ENCODE results near the gene TPCN2. TPM values are rescaled to one million over a fixed set of nuclear protein-coding genes. Genes with fewer than 3 reads are reported as not detected.

TPCN2 gene
- total and polyA plus RNA-seq, 2 of the 8 experiments (the other 6 are each of a cell fraction or from before 2014, with no cell fraction given) = 9.7 to 18.6 TPM

GRCh38 chr11:69111624-69112542 is 63.2 kb downstream of the TPCN2 start:
- H4K20me1 ChIP-seq (replicated peaks in 1 of 2; ENCODE audit: control insufficient read depth in 1 of 2, insufficient read depth in 2 of 2, low read length in 2 of 2) = peaks cover 0 to 6% of the 10 kb centered on the region in 2 experiments
- H3K9me3 ChIP-seq (ENCODE audit: insufficient read depth in 2 of 2, low read depth in 1 of 2, low read length in 1 of 2) = peaks cover 3 to 5% of the 10 kb centered on the region in 2 experiments; a peak in 1 of 4 replicates
- no peak overlapping the region for H2AK5ac ChIP-seq (ENCODE audit: low read depth, low read length)
- no peak overlapping the region for H3K27ac ChIP-seq (ENCODE audit: low read depth, low read length)
- H2BK12ac ChIP-seq (ENCODE audit: low read depth, low read length) = no peak overlapping the region
- ChIA-PET POLR2A (ENCODE audit: partially characterized antibody) (interaction anchor here (1.0 kb wide), 1 partner anchor 9 kb away, joined by 4 read pairs; no protein-coding TSS in a partner anchor), CTCF (ENCODE audit: partially characterized antibody) (interaction anchor here (0.7 to 4.4 kb wide), 5 partner anchors 10 to 934 kb away, joined by 3 to 27 read pairs (median 4); no protein-coding TSS in a partner anchor)
- no peak for FAIRE-seq
- H4K5ac ChIP-seq (ENCODE audit: insufficient read length, low read depth, low read length) = no peak overlapping the region
- no peak overlapping the region for H2BK20ac ChIP-seq (ENCODE audit: low read length)
- no peak overlapping the region for H2BK15ac ChIP-seq (ENCODE audit: low read length)
- no peaks in the 10 kb centered on the region for H3K4me1 ChIP-seq (replicated peaks in 1 of 4; ENCODE audit: control insufficient read depth in 3 of 4, insufficient read depth in 4 of 4, low read length in 3 of 4)
- no peaks in the 10 kb centered on the region for H3K79me2 ChIP-seq (ENCODE audit: control insufficient read depth in 1 of 2, insufficient read depth in 2 of 2, low read length in 2 of 2)
- no peaks in the 10 kb centered on the region for H3K79me1 ChIP-seq (ENCODE audit: low read depth, low read length)
- H3K4me2 ChIP-seq (ENCODE audit: insufficient read depth in 1 of 2, low read depth in 2 of 2, low read length in 2 of 2) = no peak overlapping the region
- no peak for DNase-seq (ENCODE audit: low read depth in 1 of 2, low spot score in 2 of 2)
- no peak overlapping the region for H2AFZ ChIP-seq (ENCODE audit: low read length)
- H3K27me3 ChIP-seq (replicated peaks in 1 of 4; ENCODE audit: control insufficient read depth in 3 of 4, extremely low read depth in 1 of 4, insufficient read depth in 3 of 4, low read length in 3 of 4) = no peaks in the 10 kb centered on the region; a peak in 1 of 7 replicates
- no peak overlapping the region for H3K4ac ChIP-seq (replicated peaks; ENCODE audit: insufficient read length, low read depth, low read length)
- no peak overlapping the region for H3K4me3 ChIP-seq (ENCODE audit: extremely low read depth in 1 of 4, insufficient read depth in 2 of 4, low read depth in 3 of 4, low read length in 4 of 4)
- H3K18ac ChIP-seq (ENCODE audit: extremely low read depth, low read length) = no peak overlapping the region
- H2BK120ac ChIP-seq (replicated peaks; ENCODE audit: low read depth, low read length) = no peak overlapping the region
- H3K14ac ChIP-seq (ENCODE audit: insufficient read length) = no peak overlapping the region
- no peaks in the 10 kb centered on the region for H3K36me3 ChIP-seq (ENCODE audit: control insufficient read depth in 2 of 4, insufficient read depth in 4 of 4, low read length in 3 of 4)
- no peak overlapping the region for H2BK5ac ChIP-seq (ENCODE audit: low read depth, low read length)
- no peak overlapping the region; the same call in 1 of the 2 replicates for H4K8ac ChIP-seq (ENCODE audit: extremely low read depth, insufficient read depth, low read length)
- no peak overlapping the region; a peak in 1 of 7 replicates for H3K9ac ChIP-seq (replicated peaks in 1 of 4; ENCODE audit: extremely low read depth in 1 of 4, low read depth in 3 of 4, low read length in 3 of 4)
- H3K23me2 ChIP-seq (ENCODE audit: low read depth, low read length) = peaks cover 8% of the 10 kb centered on the region; the same call in 1 of the 2 replicates
- no peak overlapping the region for H3K23ac ChIP-seq (ENCODE audit: insufficient read length)
- 90% methylated on average over 20 of the region's 20 CpGs; no CpG with 5 or more reads in 1 of the 2 experiments for WGBS, 2 experiments (ENCODE audit: extremely low coverage in 1 of 2, insufficient coverage in 1 of 2, insufficient read length in 1 of 2, insufficient replicate concordance in 2 of 2, low coverage in 1 of 2, low lambda C conversion rate in 2 of 2, missing lambda C conversion rate in 1 of 2)
- TF ChIP-seq CTBP2 (IDR thresholded peaks at IDR 0.05; ENCODE audit: borderline replicate concordance, insufficient read depth, insufficient read length, low read length) = no peak
- TF ChIP-seq TAF7 (optimal IDR thresholded peaks at IDR 0.05; ENCODE audit: borderline replicate concordance, low read depth, low read length) = no peak
- no peak for TF ChIP-seq SUZ12 (IDR thresholded peaks at IDR 0.05; ENCODE audit: low read length)
- no peak for TF ChIP-seq SIRT6 (IDR thresholded peaks at IDR 0.05; ENCODE audit: low read length)
- no peak for TF ChIP-seq ASH2L (IDR thresholded peaks at IDR 0.05; ENCODE audit: low read length)
- H3K56ac ChIP-seq (replicated peaks; ENCODE audit: insufficient read length, low read depth, low read length) = no peak overlapping the region
- H4K91ac ChIP-seq (replicated peaks; ENCODE audit: insufficient read length, low read length) = no peak overlapping the region
